ENCODE data around the gene MFSD11.

Gene MFSD11

GRCh38 chr17:76737676-76738467, at the start of gene MFSD11:
TSS of gene MFSD11 (plus strand) at chr17:76738119. CDS start at chr17:76738353, 234 bp downstream.
- TF ChIP-seq FOXP2 (optimal IDR thresholded peaks at IDR 0.05; ENCODE audit: control extremely low read depth, extremely low read length, insufficient read depth) = no peak
- TF ChIP-seq POLR2AphosphoS5 (IDR thresholded peaks at IDR 0.05; ENCODE audit: borderline replicate concordance, low read depth, low read length) = no peak
- Histone ChIP-seq H3K27ac (peak within 1 kb of the TSS; percentile 97), H3K9ac (ENCODE audit: insufficient read length) (peak within 1 kb of the TSS; percentile 98), H3K4me3 (peak within 1 kb of the TSS; percentile 92), H3K9me3 (ENCODE audit: low read depth, low read length) (no peaks in the 10 kb centered on the region), H3K36me3 (ENCODE audit: insufficient read depth, low read length) (peaks cover 49% of the 10 kb centered on the region)
- no peak for DNase-seq (ENCODE audit: low read depth, low spot score)

DNA sequence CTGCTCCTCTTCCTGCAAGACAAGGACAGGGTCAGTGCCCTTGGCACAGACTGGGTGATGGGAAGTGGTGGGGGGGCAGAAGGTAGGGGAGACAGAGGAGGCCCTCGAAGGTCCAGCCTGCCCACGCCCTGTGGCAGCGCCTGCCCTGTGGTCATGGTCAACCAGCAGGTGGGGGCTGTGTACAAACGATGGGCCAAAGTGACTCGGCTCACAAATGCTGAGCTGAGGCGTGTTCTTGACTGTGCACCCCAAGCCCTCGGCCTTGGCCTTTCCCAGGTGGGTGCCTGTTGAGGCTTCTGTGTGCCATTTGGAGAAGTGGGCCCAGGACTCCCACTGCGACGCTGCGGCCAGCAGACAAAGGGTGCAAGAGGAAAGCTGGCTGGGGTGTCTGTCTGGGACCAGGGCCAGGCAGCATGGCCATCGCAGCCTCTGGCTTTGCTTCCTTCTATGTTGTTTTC, 49.7 kb upstream of the MFSD11 start:
- Histone ChIP-seq H3K9ac (ENCODE audit: insufficient read length) (peak overlapping the region; percentile 41), H3K9me3 (ENCODE audit: low read depth, low read length) (no peaks in the 10 kb centered on the region), H3K4me3 (peak overlapping the region; percentile 31; the same call in 1 of the 2 replicates), H3K36me3 (ENCODE audit: insufficient read depth, low read length) (no peaks in the 10 kb centered on the region), H3K27ac (no peak overlapping the region)
- DNase-seq (ENCODE audit: low read depth, low spot score) = no peak
- TF ChIP-seq EZH2 (IDR thresholded peaks at IDR 0.05) (no peak), FOXP2 (optimal IDR thresholded peaks at IDR 0.05; ENCODE audit: control extremely low read depth, extremely low read length, insufficient read depth) (no peak), POLR2AphosphoS5 (IDR thresholded peaks at IDR 0.05; ENCODE audit: borderline replicate concordance, low read depth, low read length) (no peak)

GRCh38 chr17:76689859-76690258, 48.1 kb upstream of the MFSD11 start:
- TF ChIP-seq EZH2 (IDR thresholded peaks at IDR 0.05) = no peak
- no peak for TF ChIP-seq POLR2AphosphoS5 (IDR thresholded peaks at IDR 0.05; ENCODE audit: borderline replicate concordance, low read depth, low read length)
- TF ChIP-seq FOXP2 (optimal IDR thresholded peaks at IDR 0.05; ENCODE audit: control extremely low read depth, extremely low read length, insufficient read depth) = no peak
- Histone ChIP-seq H3K36me3 (ENCODE audit: insufficient read depth, low read length) (no peaks in the 10 kb centered on the region), H3K4me3 (no peak overlapping the region), H3K9ac (ENCODE audit: insufficient read length) (no peak overlapping the region), H3K9me3 (ENCODE audit: low read depth, low read length) (no peaks in the 10 kb centered on the region), H3K27ac (no peak overlapping the region)
- DNase-seq (ENCODE audit: low read depth, low spot score) = no peak

GRCh38 chr17:76690596-76691280, 47.2 kb upstream of the MFSD11 start:
- Histone ChIP-seq H3K4me3 (no peak overlapping the region), H3K27ac (no peak overlapping the region), H3K9ac (ENCODE audit: insufficient read length) (no peak overlapping the region), H3K36me3 (ENCODE audit: insufficient read depth, low read length) (no peaks in the 10 kb centered on the region), H3K9me3 (ENCODE audit: low read depth, low read length) (no peaks in the 10 kb centered on the region)
- no peak for DNase-seq (ENCODE audit: low read depth, low spot score)
- TF ChIP-seq POLR2AphosphoS5 (IDR thresholded peaks at IDR 0.05; ENCODE audit: borderline replicate concordance, low read depth, low read length) (no peak), FOXP2 (optimal IDR thresholded peaks at IDR 0.05; ENCODE audit: control extremely low read depth, extremely low read length, insufficient read depth) (no peak), EZH2 (IDR thresholded peaks at IDR 0.05) (no peak)

DNA sequence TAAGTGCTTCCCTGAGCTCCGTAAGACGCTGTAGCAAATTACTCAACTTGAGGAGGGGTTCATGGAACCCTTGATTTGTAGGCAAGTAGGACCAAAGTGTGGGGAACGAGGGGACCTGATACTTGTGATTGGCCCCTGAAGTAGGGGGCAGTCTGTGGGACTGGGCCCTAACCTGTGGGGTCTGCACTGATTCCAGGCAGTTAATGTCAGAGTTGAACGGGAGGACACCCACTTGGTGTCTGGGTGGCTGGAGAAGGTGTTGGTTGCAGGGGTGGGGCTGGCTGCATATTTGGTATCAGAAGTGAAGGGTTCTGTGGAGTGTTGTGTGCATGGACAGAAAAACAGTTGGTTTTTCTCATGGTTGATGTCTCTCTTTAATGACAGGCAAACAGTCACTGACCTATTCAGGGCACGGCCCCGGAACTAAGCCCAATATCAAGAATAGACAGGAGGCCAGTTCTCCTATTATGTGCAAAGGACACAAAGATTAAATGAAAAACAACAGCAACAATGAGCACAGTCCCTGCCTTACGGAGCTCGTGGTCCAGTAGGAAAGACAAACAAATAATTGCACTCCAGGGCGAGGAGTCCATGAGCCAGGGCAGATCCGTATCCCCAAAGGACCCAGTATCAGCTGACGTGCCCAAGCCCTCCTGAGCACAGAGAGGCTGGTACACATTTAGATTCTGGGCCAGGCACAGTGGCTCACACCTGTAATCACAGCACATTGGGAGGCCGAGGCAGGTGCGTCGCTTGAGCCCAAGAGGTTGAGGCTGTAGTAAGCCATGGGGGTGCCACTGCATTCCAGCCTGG, 46.3 kb upstream of the MFSD11 start:
- H3K27ac ChIP-seq = no peak overlapping the region
- H3K9me3 ChIP-seq (ENCODE audit: low read depth, low read length) = no peaks in the 10 kb centered on the region
- H3K36me3 ChIP-seq (ENCODE audit: insufficient read depth, low read length) = no peaks in the 10 kb centered on the region
- TF ChIP-seq FOXP2 (optimal IDR thresholded peaks at IDR 0.05; ENCODE audit: control extremely low read depth, extremely low read length, insufficient read depth) (no peak), POLR2AphosphoS5 (IDR thresholded peaks at IDR 0.05; ENCODE audit: borderline replicate concordance, low read depth, low read length) (no peak), EZH2 (IDR thresholded peaks at IDR 0.05) (no peak)
- no peak for DNase-seq (ENCODE audit: low read depth, low spot score)
- H3K9ac ChIP-seq (ENCODE audit: insufficient read length) = no peak overlapping the region
- no peak overlapping the region for H3K4me3 ChIP-seq

DNA sequence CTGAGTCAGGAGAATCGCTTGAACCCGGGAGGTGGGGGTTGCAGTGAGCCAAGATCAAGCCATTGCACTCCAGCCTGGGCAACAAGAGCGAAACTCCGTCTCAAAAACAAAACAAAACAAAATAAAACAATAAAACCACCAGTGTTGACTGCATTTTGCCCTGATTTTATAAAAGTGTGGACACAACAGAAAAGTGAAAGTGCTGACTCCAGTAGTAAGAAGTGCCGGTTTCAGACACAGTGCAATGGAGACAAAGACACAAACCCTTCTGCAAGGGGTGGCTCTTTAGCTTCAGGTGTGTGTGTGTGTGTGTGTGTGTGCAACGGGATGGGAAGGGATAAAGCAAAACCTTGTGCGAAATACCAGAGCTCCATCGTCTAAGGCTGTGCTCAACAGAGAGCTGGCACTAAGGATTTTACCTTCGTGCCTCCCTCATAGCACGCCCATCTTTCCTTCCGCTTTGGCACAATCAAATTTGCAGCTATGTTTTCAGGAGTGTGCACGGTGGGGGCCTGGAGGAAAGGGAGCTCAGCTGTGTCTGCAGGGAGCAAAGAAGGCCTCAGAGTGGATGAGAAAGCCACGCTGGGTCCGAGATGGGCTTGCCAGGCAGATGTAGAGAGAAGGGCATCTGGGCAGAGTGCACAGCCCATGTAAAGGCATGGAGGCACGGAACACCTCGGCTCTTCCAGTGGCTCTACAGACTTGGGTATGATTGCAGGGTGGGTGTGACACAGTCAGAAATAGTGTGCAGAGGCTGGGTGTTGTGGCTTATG, 42.7 kb upstream of the MFSD11 start:
- DNase-seq (ENCODE audit: low read depth, low spot score) = no peak
- Histone ChIP-seq H3K36me3 (ENCODE audit: insufficient read depth, low read length) (no peaks in the 10 kb centered on the region), H3K9me3 (ENCODE audit: low read depth, low read length) (no peaks in the 10 kb centered on the region), H3K4me3 (no peak overlapping the region), H3K27ac (no peak overlapping the region), H3K9ac (ENCODE audit: insufficient read length) (no peak overlapping the region)
- TF ChIP-seq EZH2 (IDR thresholded peaks at IDR 0.05) = no peak
- TF ChIP-seq FOXP2 (optimal IDR thresholded peaks at IDR 0.05; ENCODE audit: control extremely low read depth, extremely low read length, insufficient read depth) = no peak
- no peak for TF ChIP-seq POLR2AphosphoS5 (IDR thresholded peaks at IDR 0.05; ENCODE audit: borderline replicate concordance, low read depth, low read length)

GRCh38 chr17:76696763-76697701, 40.9 kb upstream of the MFSD11 start:
- no peak for TF ChIP-seq EZH2 (IDR thresholded peaks at IDR 0.05)
- no peak for TF ChIP-seq POLR2AphosphoS5 (IDR thresholded peaks at IDR 0.05; ENCODE audit: borderline replicate concordance, low read depth, low read length)
- no peak for TF ChIP-seq FOXP2 (optimal IDR thresholded peaks at IDR 0.05; ENCODE audit: control extremely low read depth, extremely low read length, insufficient read depth)
- Histone ChIP-seq H3K4me3 (peak overlapping the region; percentile 51), H3K9ac (ENCODE audit: insufficient read length) (peak overlapping the region; percentile 17), H3K36me3 (ENCODE audit: insufficient read depth, low read length) (no peaks in the 10 kb centered on the region), H3K27ac (peak overlapping the region; percentile 71), H3K9me3 (ENCODE audit: low read depth, low read length) (no peaks in the 10 kb centered on the region)
- DNase-seq (ENCODE audit: low read depth, low spot score) = no peak

All from SK-N-MC (cell line).